Measurements from ENCODE around the gene PRR4.

DNA sequence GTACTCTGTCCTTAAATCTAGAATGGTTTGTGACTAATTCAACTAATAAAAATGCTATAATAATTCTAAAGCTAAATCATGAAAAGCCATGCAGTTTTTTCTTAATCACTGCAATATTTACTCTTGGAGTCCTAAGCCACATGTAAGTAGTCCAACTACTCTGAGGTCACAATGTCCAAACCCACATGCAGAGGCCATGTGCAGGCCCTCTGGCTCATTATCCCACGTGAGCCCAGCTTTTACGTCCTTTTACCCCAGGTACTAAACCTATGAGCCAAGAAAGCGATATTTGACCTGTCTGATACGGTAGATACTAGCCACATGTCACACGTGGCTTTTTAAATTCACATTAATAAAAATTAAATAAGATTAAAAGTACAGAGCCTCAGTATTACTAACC lies 47.6 kb upstream of the PRR4 start:
- TF ChIP-seq POLR2A (IDR thresholded peaks at IDR 0.05): no peak
- no peak for TF ChIP-seq CTCF (IDR thresholded peaks at IDR 0.05)
- TF ChIP-seq POLR2AphosphoS5 (IDR thresholded peaks at IDR 0.05): no peak
- TF ChIP-seq EP300 (IDR thresholded peaks at IDR 0.05): no peak

All from sigmoid colon (tissue), 4 donors.